ENCODE results near the gene PODXL.

DNA sequence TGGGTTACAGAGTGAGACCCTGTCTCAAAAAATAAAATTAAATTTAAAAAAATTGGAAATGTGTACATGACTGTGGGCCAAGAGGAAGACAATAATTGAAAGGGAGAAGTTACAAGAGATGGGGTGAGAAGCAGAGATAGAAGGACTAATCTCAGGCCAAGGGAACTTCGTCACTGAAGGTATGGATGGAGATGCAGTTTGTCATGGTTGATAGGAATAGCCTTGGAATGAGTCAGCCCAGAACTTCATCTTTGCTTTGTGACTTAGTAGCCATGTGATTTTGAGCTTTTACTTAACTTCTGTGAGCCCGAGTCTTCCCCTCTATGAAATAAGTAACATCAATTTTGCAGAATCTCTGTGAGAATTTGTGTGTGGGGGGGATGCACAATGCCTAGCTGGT lies 6.5 kb upstream of the PODXL start:
- TF ChIP-seq, protein P1, sequence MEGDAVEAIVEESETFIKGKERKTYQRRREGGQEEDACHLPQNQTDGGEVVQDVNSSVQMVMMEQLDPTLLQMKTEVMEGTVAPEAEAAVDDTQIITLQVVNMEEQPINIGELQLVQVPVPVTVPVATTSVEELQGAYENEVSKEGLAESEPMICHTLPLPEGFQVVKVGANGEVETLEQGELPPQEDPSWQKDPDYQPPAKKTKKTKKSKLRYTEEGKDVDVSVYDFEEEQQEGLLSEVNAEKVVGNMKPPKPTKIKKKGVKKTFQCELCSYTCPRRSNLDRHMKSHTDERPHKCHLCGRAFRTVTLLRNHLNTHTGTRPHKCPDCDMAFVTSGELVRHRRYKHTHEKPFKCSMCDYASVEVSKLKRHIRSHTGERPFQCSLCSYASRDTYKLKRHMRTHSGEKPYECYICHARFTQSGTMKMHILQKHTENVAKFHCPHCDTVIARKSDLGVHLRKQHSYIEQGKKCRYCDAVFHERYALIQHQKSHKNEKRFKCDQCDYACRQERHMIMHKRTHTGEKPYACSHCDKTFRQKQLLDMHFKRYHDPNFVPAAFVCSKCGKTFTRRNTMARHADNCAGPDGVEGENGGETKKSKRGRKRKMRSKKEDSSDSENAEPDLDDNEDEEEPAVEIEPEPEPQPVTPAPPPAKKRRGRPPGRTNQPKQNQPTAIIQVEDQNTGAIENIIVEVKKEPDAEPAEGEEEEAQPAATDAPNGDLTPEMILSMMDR (conservative IDR thresholded peaks at IDR 0.05 in 1 of 2, IDR thresholded peaks at IDR 0.05 in 1 of 2; ENCODE audit: extremely low read depth in 1 of 2, insufficient read depth in 1 of 2, low read depth in 1 of 2, low read length in 2 of 2): no peak
- TF ChIP-seq EZH2 (IDR thresholded peaks at IDR 0.05; ENCODE audit: borderline replicate concordance, low read length): no peak

Data from mammary epithelial cell (primary cell).